SK-N-DZ (cell line): Measurements from ENCODE around the gene ZSCAN21.

ENCODE experiments used
- DNase-seq: peaks from one replicate; pipeline ENCODE4 v3.0.0-alpha.2; 2015; ENCODE audit warnings: low spot score

ZSCAN21 gene

GRCh38 chr7:100027197-100027596, 22.4 kb upstream of the ZSCAN21 start:
- DNase-seq: no peak

- DNase-seq: no peak
Measured at GRCh38 chr7:100029596-100029995, 20.0 kb upstream of the ZSCAN21 start.

GRCh38 chr7:100033526-100033925, 16.0 kb upstream of the ZSCAN21 start:
- DNase-seq: no peak

DNA sequence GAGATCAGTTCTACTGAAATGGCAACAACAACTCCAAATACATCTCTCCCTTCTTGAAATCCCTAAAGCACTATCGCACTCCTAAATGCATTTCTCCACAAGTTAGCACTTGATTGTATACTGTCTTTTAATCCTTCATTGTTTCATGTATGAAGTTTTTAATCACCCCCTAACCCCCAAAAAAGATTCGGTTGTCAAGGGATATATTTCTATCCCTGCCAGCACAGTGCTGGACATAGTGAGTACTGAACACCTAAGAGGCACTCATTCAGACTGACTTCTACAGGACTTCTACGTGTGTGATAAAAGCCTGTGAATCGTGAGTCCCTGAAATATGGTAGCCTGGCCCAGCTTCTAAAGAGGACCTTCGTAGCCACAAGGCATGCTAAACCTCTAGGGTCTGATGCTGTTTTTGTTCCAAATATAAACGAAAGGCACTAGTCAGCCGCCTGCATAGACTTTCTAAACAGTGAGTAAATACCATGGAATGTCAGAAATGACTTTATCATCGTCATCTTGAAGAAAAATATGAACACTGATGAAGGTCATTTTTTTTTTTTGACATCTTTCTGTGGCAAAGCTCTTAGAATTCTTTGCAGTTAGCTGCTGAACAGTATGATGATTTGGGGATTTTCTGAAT, 14.6 kb upstream of the ZSCAN21 start:
- DNase-seq: no peak

- no peak for DNase-seq
Measured at GRCh38 chr7:100035876-100036275, 13.7 kb upstream of the ZSCAN21 start.

DNA sequence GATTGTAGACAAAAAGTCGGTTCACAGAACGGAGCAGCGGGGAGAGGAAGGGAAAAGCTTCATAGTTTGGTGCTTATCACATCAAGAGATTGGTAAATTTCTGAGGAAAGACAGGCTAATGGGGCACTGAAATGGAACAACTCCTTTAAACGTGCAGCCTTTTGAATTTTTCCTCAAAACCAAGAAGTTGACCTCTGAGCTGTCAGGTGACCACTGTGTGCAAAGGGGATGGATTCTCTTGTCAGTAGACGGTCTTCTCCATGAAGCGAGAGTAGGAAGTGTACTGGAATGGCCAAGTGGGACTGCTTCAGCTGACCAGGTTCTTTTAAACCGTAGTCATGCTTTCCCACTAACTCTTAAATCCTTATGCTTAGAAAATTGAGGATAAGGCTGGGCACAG, 11.2 kb upstream of the ZSCAN21 start:
- no peak for DNase-seq

DNA sequence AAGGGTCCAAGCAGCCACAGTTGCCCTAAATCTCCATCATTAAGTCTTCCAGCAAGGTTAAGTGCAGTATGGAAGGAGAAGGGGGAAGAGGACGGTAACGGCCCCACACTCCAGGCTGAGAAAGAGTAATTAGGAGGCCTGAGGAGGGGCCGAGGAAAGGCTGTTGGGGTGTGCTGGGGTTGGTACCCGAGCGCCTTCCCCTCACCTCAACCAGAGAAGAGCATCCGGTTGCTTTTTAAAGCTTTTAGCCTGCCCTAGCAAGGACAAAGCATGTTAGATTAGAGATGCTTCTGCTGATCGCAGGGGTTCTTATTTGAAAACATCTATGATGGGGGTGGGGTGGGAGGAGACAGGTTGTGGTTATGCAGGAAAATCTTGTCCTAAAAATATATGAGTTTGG, 9.0 kb upstream of the ZSCAN21 start:
- DNase-seq: no peak

DNA sequence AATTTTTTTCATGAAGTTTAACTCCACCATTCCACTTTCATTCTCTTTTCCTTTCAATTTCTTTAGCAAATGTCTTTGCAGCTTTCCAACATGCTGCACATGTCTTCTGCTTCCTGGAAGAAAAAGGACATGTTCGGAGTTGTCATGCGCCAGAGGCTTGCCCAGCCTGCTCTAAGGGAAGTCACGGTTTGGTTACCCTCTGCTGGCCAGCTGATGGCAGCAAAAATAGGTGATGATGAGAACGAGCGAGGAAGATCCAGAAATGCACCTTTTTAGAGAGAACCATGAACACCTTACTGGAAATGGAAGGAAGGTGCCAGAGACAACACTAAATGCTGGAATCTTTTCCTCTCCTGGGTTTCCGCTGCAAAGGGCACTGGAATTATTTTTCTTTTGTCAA, 4.9 kb upstream of the ZSCAN21 start:
- no peak for DNase-seq

DNA sequence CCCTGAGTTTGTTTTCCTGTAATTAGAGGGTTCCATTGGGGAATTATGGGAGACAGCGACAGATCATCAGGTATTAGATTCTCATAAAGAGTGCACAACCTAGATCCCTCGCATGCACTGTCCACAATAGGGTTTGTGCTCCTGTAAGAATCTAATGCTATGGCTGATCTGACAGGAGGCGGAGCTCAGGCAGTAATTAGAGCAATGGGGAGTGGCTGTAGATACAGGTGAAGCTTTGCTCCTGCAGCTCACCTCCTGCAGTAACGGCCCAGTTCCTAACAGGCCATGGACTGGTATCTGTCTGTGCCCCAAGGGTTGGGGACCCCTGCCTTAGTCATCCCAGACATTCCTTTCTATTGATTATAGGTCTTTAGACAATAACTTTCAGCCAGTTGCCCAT, 894 bp upstream of the ZSCAN21 start:
- DNase-seq: no peak

- no peak for DNase-seq
Measured at GRCh38 chr7:100051611-100052010, 2.0 kb downstream of the ZSCAN21 start.

DNA sequence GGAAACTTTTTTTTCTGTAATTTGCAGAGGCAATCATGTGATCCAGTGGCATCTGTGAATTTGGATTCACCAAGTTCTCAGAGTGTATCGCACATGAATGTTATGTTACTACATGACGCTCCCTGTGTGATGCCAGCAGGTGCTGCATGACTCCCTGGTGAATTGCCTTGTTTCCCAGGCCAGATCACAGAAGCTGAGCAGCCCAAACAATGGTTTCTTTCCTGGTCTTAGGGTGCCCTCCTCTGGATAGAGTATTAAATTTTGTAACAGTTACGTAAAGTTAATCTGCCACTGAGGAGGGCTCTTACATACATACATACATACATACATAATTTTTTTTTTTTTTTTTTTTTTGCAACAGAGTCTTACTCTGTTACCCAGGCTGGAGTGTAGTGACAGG, 3.6 kb downstream of the ZSCAN21 start:
- DNase-seq: peak; percentile 52

DNA sequence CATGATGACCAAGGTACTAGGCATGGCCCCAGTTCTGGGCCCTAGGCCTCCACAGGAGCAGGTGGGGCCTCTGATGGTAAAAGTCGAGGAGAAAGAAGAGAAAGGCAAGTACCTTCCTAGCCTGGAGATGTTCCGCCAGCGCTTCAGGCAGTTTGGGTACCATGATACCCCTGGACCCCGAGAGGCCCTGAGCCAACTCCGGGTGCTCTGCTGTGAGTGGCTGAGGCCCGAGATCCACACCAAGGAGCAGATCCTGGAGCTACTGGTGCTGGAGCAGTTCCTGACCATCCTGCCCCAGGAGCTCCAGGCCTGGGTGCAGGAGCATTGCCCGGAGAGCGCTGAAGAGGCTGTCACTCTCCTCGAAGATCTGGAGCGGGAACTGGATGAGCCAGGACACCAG, 7.4 kb downstream of the ZSCAN21 start:
- DNase-seq: no peak

DNA sequence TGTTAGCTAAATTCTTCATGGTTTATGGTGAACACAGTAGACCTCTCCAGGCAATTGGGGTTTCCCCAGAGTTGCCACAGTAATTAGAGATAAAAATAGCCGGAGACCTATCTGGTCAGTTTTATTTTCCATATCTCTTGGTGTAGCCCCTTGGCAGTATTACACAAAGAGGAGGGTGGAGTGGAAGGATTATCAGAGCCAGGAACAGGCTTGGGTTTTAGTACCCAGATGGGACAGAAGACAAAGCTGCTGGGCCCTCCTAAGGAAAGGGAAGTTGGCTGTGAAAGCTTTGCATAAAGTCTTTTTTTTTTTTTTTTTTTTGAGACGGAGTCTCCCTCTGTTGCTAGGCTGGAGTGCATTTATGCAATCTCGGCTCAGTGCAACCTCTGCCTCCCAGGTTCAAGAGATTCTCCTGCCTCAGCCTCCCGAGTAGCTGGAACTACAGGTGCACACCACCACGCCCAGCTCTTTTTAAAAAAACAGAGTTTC, 9.7 kb downstream of the ZSCAN21 start:
- no peak for DNase-seq

DNA sequence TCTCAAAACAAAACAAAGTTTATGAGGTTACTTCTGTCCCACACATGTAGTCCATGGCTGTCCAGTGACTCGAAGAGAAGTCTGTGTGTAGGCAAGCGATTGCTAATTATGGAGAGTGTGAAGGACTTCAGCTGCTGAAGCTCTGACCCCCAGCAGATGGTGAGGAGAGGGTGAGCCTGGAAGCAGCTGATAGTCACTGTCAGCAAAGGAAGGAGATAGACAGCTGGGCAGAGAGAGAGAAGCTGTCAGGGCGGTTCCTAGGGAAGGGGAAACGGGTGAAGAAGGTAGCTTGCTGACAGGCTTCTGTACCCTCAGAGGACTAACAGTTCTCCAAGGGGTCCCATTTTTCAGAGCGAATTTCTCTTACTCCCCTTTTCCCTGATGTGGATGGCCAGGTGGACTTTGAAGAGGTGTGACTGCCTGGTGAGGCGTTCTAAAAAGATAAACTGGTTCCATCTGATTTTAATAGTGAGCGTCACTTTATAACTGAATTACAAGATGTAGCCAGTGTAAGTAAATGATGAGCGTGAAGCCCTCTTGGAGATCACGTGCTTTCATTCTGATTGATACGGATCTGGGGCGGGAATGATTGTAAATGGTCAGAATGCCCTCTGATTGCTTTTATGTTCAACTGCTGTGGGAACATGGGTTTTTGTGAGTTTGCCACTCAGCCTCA, 12.1 kb downstream of the ZSCAN21 start:
- no peak for DNase-seq

GRCh38 chr7:100063376-100063775, 13.8 kb downstream of the ZSCAN21 start:
- DNase-seq: no peak

DNA sequence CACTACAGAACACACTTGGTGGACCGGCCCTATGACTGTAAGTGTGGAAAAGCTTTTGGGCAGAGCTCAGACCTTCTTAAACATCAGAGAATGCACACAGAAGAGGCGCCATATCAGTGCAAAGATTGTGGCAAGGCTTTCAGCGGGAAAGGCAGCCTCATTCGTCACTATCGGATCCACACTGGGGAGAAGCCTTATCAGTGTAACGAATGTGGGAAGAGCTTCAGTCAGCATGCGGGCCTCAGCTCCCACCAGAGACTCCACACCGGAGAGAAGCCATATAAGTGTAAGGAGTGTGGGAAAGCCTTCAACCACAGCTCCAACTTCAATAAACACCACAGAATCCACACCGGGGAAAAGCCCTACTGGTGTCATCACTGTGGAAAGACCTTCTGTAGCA, 14.6 kb downstream of the ZSCAN21 start:
- DNase-seq: no peak

GRCh38 chr7:100065452-100066186, 16.0 kb downstream of the ZSCAN21 start:
- DNase-seq: peak; percentile 41

- no peak for DNase-seq
Measured at GRCh38 chr7:100066953-100067352, 17.4 kb downstream of the ZSCAN21 start.

DNA sequence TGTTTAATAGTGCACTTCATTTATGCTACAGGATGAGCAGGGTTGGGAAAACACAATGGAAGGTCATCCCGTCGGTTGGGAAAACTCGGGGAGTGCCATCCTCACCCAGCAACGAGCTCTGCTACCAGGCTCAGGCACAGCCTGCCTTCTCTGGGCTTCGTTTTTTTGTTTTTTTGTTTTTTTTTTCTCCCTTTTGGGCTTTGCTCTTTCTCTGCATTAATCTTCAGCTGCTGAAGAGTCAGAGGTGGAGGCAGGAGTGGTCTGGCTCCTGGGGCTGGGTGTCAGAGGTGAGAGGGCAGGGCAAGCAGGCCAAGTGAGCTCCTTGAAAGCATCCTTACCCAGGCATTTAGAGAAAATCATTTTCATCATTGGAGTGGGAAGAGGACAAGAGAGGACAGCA, 20.4 kb downstream of the ZSCAN21 start:
- no peak for DNase-seq

- no peak for DNase-seq
Measured at GRCh38 chr7:100071018-100071723, 21.6 kb downstream of the ZSCAN21 start.

GRCh38 chr7:100072462-100072861, 22.9 kb downstream of the ZSCAN21 start:
- DNase-seq: no peak

GRCh38 chr7:100074841-100075240, 25.3 kb downstream of the ZSCAN21 start:
- no peak for DNase-seq
